Loucy (cell line): ENCODE data around the gene TRPM8.

Source experiments
- H2AFZ ChIP-seq: fragments of 200-600 bp; sonication (generic); 2 replicates; pipeline ENCODE4 v1.6.0; 2016; ENCODE audit warnings: antibody characterized with exemption, mild to moderate bottlenecking, low read length, moderate library complexity
- H3F3A ChIP-seq: fragments of 200-600 bp; 2 replicates; pipeline ENCODE4 v1.6.0; 2016; ENCODE audit warnings: antibody characterized with exemption, low read depth, mild to moderate bottlenecking
- H3K27me3 ChIP-seq: fragments of 200-600 bp; sonication (generic); 2 replicates; pipeline ENCODE4 v1.6.1; 2014; ENCODE audit warnings: low read length, mild to moderate bottlenecking; ENCODE audit not compliant: insufficient read depth, poor library complexity, severe bottlenecking
- H3K36me3 ChIP-seq: fragments of 200-600 bp; sonication (generic); 2 replicates; pipeline ENCODE4 v1.6.1; 2016; ENCODE audit warnings: low read length; ENCODE audit not compliant: insufficient read depth
- H3K4me1 ChIP-seq: fragments of 200-600 bp; sonication (generic); 2 replicates; pipeline ENCODE4 v1.5.1; 2014; ENCODE audit warnings: low read length, mild to moderate bottlenecking; ENCODE audit not compliant: insufficient read depth, poor library complexity, severe bottlenecking
- H3K4me2 ChIP-seq: fragments of 200-600 bp; sonication (generic); 2 replicates; pipeline ENCODE4 v1.6.0; 2014; ENCODE audit warnings: antibody characterized with exemption, low read length, low read depth, mild to moderate bottlenecking; ENCODE audit not compliant: poor library complexity, severe bottlenecking
- H3K4me3 ChIP-seq: fragments of 200-600 bp; sonication (generic); 2 replicates; pipeline ENCODE4 v1.5.1; 2014; ENCODE audit warnings: low read length, mild to moderate bottlenecking, mixed read lengths; ENCODE audit not compliant: poor library complexity, severe bottlenecking
- H3K79me2 ChIP-seq: fragments of 200-600 bp; sonication (generic); 2 replicates; pipeline ENCODE4 v1.6.1; 2014; ENCODE audit warnings: low read length; ENCODE audit not compliant: insufficient read depth
- H3K9ac ChIP-seq: fragments of 200-600 bp; sonication (generic); 2 replicates; pipeline ENCODE4 v1.6.0; 2014; ENCODE audit warnings: mild to moderate bottlenecking, low read depth, low read length, moderate library complexity; ENCODE audit not compliant: poor library complexity, severe bottlenecking
- H3K9me2 ChIP-seq: fragments of 200-600 bp; sonication (generic); replicated peaks from 2 replicates; pipeline ENCODE4 v1.6.1; 2016; ENCODE audit warnings: low read depth, low read length, mixed read lengths
- H3K9me3 ChIP-seq: fragments of 200-600 bp; sonication (generic); 2 replicates; pipeline ENCODE4 v1.6.1; 2014; ENCODE audit warnings: mild to moderate bottlenecking, antibody characterized with exemption, low read length, low read depth; ENCODE audit not compliant: insufficient read depth
- H4K20me1 ChIP-seq: fragments of 200-600 bp; sonication (generic); 2 replicates; pipeline ENCODE4 v1.6.0; 2014; ENCODE audit warnings: antibody characterized with exemption, low read length, mild to moderate bottlenecking; ENCODE audit not compliant: insufficient read depth, poor library complexity, severe bottlenecking
- CTCF ChIP-seq: fragments of 200-600 bp; sonication (generic); conservative IDR thresholded peaks from 2 replicates; pipeline ENCODE4 v1.5.1; 2014; ENCODE audit warnings: mild to moderate bottlenecking, antibody characterized with exemption, low read length
- EZH2phosphoT487 ChIP-seq: fragments of 200-600 bp; IDR thresholded peaks from 2 replicates; pipeline ENCODE4 v1.6.1; 2018; ENCODE audit warnings: antibody characterized with exemption, mild to moderate bottlenecking, moderate library complexity, borderline replicate concordance

Gene TRPM8

GRCh38 chr2:234047361-234047760, 130.2 kb downstream of the TRPM8 start:
- no peaks in the 10 kb centered on the region for H3K9me2 ChIP-seq
- TF ChIP-seq CTCF = no peak
- H3K4me1 ChIP-seq = no peaks in the 10 kb centered on the region
- H3K4me3 ChIP-seq = no peak overlapping the region
- H3K79me2 ChIP-seq = no peaks in the 10 kb centered on the region
- no peaks in the 10 kb centered on the region for H3K9me3 ChIP-seq
- no peaks in the 10 kb centered on the region for H3K27me3 ChIP-seq
- H2AFZ ChIP-seq = no peak overlapping the region
- no peaks in the 10 kb centered on the region for H4K20me1 ChIP-seq
- H3F3A ChIP-seq = no peaks in the 10 kb centered on the region
- H3K9ac ChIP-seq = no peak overlapping the region
- H3K4me2 ChIP-seq = no peak overlapping the region
- no peaks in the 10 kb centered on the region for H3K36me3 ChIP-seq

- Histone ChIP-seq H3K9me2 (no peaks in the 10 kb centered on the region), H3K4me2 (no peak overlapping the region), H3K36me3 (no peaks in the 10 kb centered on the region), H2AFZ (no peak overlapping the region), H3K9me3 (no peaks in the 10 kb centered on the region), H4K20me1 (no peaks in the 10 kb centered on the region), H3K4me3 (no peak overlapping the region), H3K9ac (no peak overlapping the region), H3K27me3 (no peaks in the 10 kb centered on the region), H3F3A (no peaks in the 10 kb centered on the region), H3K4me1 (no peaks in the 10 kb centered on the region), H3K79me2 (no peaks in the 10 kb centered on the region)
- TF ChIP-seq EZH2phosphoT487 (no peak), CTCF (no peak)
These were observed 130.9 kb downstream of the TRPM8 start for GRCh38 chr2:234048049-234048448.

GRCh38 chr2:234050455-234051135, 133.4 kb downstream of the TRPM8 start, which contains the start of gene SPP2:
Gene SPP2 (plus strand): TSS chr2:234050702. CDS start chr2:234050787, 85 bp downstream.
- no peak within 1 kb of the TSS for H2AFZ ChIP-seq
- H3K9me3 ChIP-seq = no peaks in the 10 kb centered on the region

More at GRCh38 chr2:234050455-234051135, 133.4 kb downstream of the TRPM8 start, which contains the start of gene SPP2:
- Histone ChIP-seq H4K20me1 (no peaks in the 10 kb centered on the region), H3K4me3 (no peak within 1 kb of the TSS), H3K9ac (no peak within 1 kb of the TSS), H3K4me2 (no peak within 1 kb of the TSS), H3K36me3 (no peaks in the 10 kb centered on the region), H3K4me1 (no peaks in the 10 kb centered on the region), H3F3A (no peaks in the 10 kb centered on the region), H3K9me2 (no peaks in the 10 kb centered on the region), H3K27me3 (no peaks in the 10 kb centered on the region), H3K79me2 (no peaks in the 10 kb centered on the region)
- TF ChIP-seq EZH2phosphoT487 = no peak
- TF ChIP-seq CTCF = no peak
